Activated CD8-positive, alpha-beta memory T cell treated with anti-CD3 and anti-CD28 coated beads, Interleukin-2, amount 50 U/mL, for 4 hours (primary cell): Measurements from ENCODE around the gene COL3A1.

Source experiments
- DNase-seq: peaks from one replicate; pipeline ENCODE4 v3.0.0-alpha.2; 2020

Gene COL3A1

GRCh38 chr2:188976545-188977268, 2.5 kb downstream of the COL3A1 start:
- no peak for DNase-seq

GRCh38 chr2:188977317-188977716, 3.1 kb downstream of the COL3A1 start:
- no peak for DNase-seq

- DNase-seq = no peak
These were observed 4.3 kb downstream of the COL3A1 start for GRCh38 chr2:188978291-188979081.

- no peak for DNase-seq
These were observed 5.3 kb downstream of the COL3A1 start for GRCh38 chr2:188979187-188980114.

GRCh38 chr2:188983427-188984064, 9.4 kb downstream of the COL3A1 start:
- no peak for DNase-seq

- DNase-seq = no peak
These were observed 9.9 kb downstream of the COL3A1 start for GRCh38 chr2:188984065-188984491.

- DNase-seq = no peak
These were observed 10.5 kb downstream of the COL3A1 start for GRCh38 chr2:188984680-188985079.

GRCh38 chr2:188986839-188987238, 12.7 kb downstream of the COL3A1 start:
- DNase-seq = no peak

- DNase-seq = no peak
These were observed 19.1 kb downstream of the COL3A1 start for GRCh38 chr2:188993247-188993646.

GRCh38 chr2:188997263-188997662, 23.1 kb downstream of the COL3A1 start:
- no peak for DNase-seq

GRCh38 chr2:189000221-189000620, 26.0 kb downstream of the COL3A1 start:
- DNase-seq = no peak

GRCh38 chr2:189002079-189002478, 27.9 kb downstream of the COL3A1 start:
- DNase-seq = no peak

- no peak for DNase-seq
These were observed 34.5 kb downstream of the COL3A1 start for GRCh38 chr2:189008555-189009262.

- no peak for DNase-seq
These were observed 36.4 kb downstream of the COL3A1 start for GRCh38 chr2:189010536-189010935.

- no peak for DNase-seq
These were observed 38.2 kb downstream of the COL3A1 start for GRCh38 chr2:189012351-189012750.

GRCh38 chr2:189013031-189013430, 38.9 kb downstream of the COL3A1 start:
- DNase-seq = no peak

GRCh38 chr2:189013671-189014448, 39.7 kb downstream of the COL3A1 start:
- no peak for DNase-seq

GRCh38 chr2:189014449-189015138, 40.4 kb downstream of the COL3A1 start:
- no peak for DNase-seq

GRCh38 chr2:189015359-189015758, 41.2 kb downstream of the COL3A1 start:
- DNase-seq = no peak

- no peak for DNase-seq
These were observed 42.2 kb downstream of the COL3A1 start for GRCh38 chr2:189016311-189016861.
